ENCODE data around the gene CDK18. TPM values are rescaled to one million over a fixed set of nuclear protein-coding genes. Genes with fewer than 3 reads are reported as not detected.

The CDK18 gene
- total and polyA plus RNA-seq, 7 donors = 1.5 to 11.9 (median 3.9) TPM

DNA sequence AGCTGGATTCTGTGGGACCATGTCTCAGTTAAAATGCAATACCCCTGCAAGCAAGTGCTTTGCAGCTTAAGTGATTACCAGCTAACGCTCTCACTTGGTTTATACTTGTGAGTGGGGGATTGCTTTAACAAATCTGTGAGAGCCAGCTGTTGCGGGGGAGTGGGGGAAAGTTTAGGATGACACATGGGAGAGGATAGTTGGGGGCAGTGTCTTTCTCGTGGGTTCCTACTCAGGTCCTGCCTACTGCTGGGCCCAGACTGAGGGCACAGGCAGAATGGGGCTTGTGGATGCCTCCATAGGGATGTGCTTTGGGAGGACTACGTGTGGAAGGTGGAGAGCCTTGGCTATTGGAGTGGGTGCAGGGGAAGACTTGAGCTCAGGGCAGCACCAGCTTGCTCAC lies 67.3 kb downstream of the CDK18 start:
- intact Hi-C loops (cut with DNase I) = no loop called here
- peaks cover 0 to 43% (median 14%) of the 10 kb centered on the region in 3 donors for H3K27me3 ChIP-seq (ENCODE audit: insufficient read depth in 3 of 3, low read length in 2 of 3)
- ATAC-seq (no peak), DNase-seq (no peak)
- no peaks in the 10 kb centered on the region for H3K9me3 ChIP-seq
- WGBS, 3 donors = 50 to 59% (median 57%) methylated on average over 4 of the region's 4 CpGs
- H3K27ac ChIP-seq = no peak overlapping the region
- TF ChIP-seq, protein P1, sequence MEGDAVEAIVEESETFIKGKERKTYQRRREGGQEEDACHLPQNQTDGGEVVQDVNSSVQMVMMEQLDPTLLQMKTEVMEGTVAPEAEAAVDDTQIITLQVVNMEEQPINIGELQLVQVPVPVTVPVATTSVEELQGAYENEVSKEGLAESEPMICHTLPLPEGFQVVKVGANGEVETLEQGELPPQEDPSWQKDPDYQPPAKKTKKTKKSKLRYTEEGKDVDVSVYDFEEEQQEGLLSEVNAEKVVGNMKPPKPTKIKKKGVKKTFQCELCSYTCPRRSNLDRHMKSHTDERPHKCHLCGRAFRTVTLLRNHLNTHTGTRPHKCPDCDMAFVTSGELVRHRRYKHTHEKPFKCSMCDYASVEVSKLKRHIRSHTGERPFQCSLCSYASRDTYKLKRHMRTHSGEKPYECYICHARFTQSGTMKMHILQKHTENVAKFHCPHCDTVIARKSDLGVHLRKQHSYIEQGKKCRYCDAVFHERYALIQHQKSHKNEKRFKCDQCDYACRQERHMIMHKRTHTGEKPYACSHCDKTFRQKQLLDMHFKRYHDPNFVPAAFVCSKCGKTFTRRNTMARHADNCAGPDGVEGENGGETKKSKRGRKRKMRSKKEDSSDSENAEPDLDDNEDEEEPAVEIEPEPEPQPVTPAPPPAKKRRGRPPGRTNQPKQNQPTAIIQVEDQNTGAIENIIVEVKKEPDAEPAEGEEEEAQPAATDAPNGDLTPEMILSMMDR (IDR thresholded peaks at IDR 0.05) = no peak
- no peaks in the 10 kb centered on the region for H3K4me1 ChIP-seq
- H3K36me3 ChIP-seq (ENCODE audit: insufficient read depth in 1 of 2, low read depth in 1 of 2) = no peaks in the 10 kb centered on the region
- no peak overlapping the region for H3K4me3 ChIP-seq

DNA sequence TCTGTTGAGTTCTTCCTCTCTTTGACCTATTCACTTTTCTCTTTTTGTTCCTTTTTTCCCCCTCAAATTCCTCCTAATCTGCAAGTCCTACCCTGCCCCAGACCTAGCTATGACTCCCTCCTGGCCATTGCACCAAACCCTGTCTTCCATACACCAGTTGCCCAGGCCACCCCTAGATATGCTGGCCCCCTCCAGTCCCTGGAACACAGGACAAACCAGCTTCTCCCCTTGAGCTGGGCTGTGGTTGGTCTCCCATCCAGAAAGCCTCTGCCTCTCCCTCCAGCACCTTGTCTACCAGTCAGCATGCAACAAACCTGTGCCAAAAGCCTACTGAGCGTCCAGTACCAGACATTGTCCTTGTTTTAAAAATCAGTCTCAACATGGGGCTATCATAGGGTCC lies 68.0 kb downstream of the CDK18 start:
- ATAC-seq (no peak), DNase-seq (no peak)
- Histone ChIP-seq H3K27me3 (ENCODE audit: insufficient read depth in 3 of 3, low read length in 2 of 3) (peaks cover 0 to 37% (median 12%) of the 10 kb centered on the region in 3 donors), H3K4me1 (no peaks in the 10 kb centered on the region), H3K9me3 (no peaks in the 10 kb centered on the region), H3K36me3 (ENCODE audit: insufficient read depth in 1 of 2, low read depth in 1 of 2) (no peaks in the 10 kb centered on the region), H3K4me3 (no peak overlapping the region), H3K27ac (no peak overlapping the region)
- 65 to 92% (median 80%) methylated on average over 1 of the region's 1 CpG for WGBS, 3 donors
- intact Hi-C loops (cut with DNase I) = no loop called here
- TF ChIP-seq, protein P1 (IDR thresholded peaks at IDR 0.05) = no peak

DNA sequence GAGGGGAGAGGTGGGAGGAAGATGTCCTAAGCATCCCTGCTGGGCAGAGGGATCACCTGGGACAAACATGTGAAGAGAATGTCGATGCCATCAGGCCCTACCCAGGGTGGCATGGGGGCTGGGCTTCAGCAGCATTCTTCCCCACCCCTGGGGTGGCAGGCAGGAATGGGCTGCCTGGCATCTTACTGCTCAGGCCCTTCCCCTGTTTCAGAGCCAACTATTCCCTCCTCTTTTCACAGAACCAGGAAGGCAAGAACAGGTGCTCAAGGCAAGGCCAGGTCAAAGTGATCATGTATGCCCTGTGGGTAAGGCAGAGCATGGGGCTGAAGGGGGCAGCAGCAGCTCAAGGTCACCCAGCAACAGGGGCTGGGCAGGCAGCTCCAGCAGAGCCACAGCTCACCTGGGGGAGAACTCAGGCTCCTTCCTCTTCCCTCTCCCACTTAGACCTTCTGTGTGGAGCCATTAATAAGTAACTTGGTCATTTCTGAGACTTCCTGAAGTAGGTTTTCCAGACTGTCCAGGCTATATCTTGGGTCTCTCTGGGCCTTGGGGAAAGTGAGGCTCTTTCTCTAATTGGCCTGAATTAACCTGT lies 70.9 kb downstream of the CDK18 start:
- no peak overlapping the region for H3K4me3 ChIP-seq
- no peak for DNase-seq
- no peak for ATAC-seq
- TF ChIP-seq, protein P1 (IDR thresholded peaks at IDR 0.05) = no peak
- no peak overlapping the region for H3K27ac ChIP-seq
- no peaks in the 10 kb centered on the region for H3K9me3 ChIP-seq
- intact Hi-C loops (cut with DNase I) = no loop called here
- 38 to 58% (median 58%) methylated on average over 1 of the region's 1 CpG for WGBS, 3 donors
- no peaks in the 10 kb centered on the region for H3K36me3 ChIP-seq (ENCODE audit: insufficient read depth in 1 of 2, low read depth in 1 of 2)
- H3K4me1 ChIP-seq = no peaks in the 10 kb centered on the region
- peaks cover 0 to 19% (median 2%) of the 10 kb centered on the region in 3 donors for H3K27me3 ChIP-seq (ENCODE audit: insufficient read depth in 3 of 3, low read length in 2 of 3)

DNA sequence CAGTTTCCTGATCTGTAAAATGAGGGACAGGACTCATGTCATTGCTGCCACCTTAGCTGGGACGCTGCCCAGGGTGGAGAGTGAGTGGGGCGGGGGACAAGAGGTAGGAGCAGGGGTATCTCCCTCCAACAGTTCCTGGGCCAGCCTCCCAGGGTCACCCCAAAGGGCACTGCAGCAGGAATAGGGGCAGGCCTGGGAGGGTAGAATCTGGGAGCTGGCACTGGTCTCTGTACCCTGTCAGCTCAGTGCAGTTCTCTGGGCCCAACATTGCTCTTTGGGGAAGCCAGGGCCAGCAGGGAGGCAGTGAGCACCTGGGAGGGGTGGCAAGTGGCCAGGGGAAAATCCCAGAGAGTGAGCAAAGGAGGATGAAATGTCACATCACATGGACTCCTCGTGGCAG lies 71.5 kb downstream of the CDK18 start:
- DNase-seq (no peak), ATAC-seq (no peak)
- Histone ChIP-seq H3K27me3 (ENCODE audit: insufficient read depth in 3 of 3, low read length in 2 of 3) (peaks cover 0 to 16% (median 2%) of the 10 kb centered on the region in 3 donors), H3K4me1 (no peaks in the 10 kb centered on the region), H3K9me3 (no peaks in the 10 kb centered on the region), H3K27ac (no peak overlapping the region), H3K36me3 (ENCODE audit: insufficient read depth in 1 of 2, low read depth in 1 of 2) (no peaks in the 10 kb centered on the region), H3K4me3 (no peak overlapping the region)
- intact Hi-C loops (cut with DNase I) = no loop called here
- TF ChIP-seq, protein P1 (IDR thresholded peaks at IDR 0.05) = no peak
- WGBS, 3 donors = 68 to 73% (median 70%) methylated on average over 3 of the region's 3 CpGs
